ENCODE results near the gene GADD45GIP1.
"Not testable (repeated sequence)": the region's sequence is repeated elsewhere in the genome, so short reads cannot be mapped to it uniquely, and the experiment has no call there.

Gene GADD45GIP1

DNA sequence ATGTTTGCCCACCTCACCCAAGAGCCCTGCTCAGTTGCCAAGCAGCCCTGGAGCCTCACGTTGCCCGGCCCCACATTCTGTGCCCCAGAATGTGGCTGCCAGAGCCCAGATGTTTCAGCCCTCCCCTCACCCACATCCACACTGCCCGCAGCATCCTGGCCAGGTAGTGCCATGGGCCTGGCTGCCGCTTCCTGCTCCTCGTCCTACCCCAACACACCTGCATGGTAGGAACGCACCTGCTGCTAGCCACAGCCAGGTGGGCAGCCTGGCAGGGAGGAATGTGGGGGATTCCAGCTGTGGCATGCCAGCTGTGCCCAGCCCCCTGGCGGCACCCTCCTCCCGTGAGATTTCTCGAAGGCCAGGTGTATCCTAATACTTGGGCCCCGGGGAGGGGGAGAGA lies 30.8 kb upstream of the GADD45GIP1 start:
- no peak for DNase-seq (ENCODE audit: low read depth)

- DNase-seq (ENCODE audit: low read depth) = no peak
These were observed 30.2 kb upstream of the GADD45GIP1 start for GRCh38 chr19:12987190-12987589.

DNA sequence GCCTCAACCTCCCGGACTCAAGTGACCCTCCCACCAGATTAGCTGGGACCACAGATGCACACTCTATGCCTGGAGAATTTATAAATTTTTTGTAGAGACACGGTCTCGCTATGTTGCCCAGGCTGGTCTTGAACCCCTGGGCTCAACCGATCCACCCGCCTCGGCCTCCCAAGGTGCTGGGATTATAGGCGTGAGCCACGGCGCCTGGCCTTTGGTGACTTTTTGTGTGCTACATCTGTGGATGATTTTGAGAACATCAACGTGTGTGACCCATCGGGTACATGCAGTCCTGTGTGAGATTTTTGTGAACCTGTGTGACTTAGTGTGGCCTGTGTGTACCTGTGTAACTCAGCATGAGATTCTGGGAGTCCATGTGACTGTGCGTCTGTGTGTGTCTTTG lies 29.7 kb upstream of the GADD45GIP1 start:
- DNase-seq (ENCODE audit: low read depth) = no peak

GRCh38 chr19:12985049-12985776 lies 28.2 kb upstream of the GADD45GIP1 start:
- no peak for DNase-seq (ENCODE audit: low read depth)

DNA sequence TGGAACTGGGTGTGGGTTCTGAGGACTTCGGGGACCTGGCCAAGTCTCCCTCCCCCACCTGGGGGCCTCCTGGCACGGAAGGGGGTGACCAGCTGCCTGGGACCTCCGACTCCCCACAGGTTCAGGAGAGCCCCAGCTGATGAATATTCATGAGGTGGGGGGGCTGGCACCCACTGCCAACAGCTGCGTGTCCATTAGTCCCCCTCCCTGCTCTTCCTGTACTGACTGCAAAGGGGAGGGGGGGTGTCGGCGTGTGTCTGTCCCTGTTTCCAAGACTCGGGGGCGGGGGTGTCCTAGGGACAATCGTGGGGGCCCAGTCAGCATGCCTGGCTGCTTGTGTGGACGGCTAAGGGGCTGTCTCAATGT lies 27.6 kb upstream of the GADD45GIP1 start:
- DNase-seq (ENCODE audit: low read depth) = no peak

DNA sequence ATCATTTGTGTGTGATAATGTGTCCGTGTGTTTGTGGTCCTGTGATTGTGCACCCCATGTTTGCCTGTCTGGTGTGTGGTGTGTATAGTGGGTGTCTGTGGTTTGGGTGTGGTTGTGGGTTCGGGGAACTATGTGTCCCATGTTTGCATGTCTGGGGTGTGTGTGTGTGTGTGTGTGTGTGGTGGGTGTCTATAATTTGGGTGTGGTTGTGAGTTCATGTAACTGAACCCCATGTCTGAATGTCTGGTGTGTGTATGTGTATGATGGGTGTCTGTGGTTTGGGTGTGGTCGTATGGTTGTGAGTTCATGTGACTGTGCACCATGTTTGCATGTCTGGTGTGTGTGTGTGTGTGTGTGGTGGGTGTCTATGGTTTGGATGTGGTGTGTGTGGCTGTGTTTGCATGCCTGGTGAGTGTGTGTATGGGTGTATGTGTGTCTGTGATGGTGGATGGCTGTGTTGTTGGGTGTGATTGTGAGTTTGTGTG lies 27.2 kb upstream of the GADD45GIP1 start:
- no peak for DNase-seq (ENCODE audit: low read depth)

GRCh38 chr19:12983542-12984142 lies 26.6 kb upstream of the GADD45GIP1 start:
- no peak for DNase-seq (ENCODE audit: low read depth)

GRCh38 chr19:12983091-12983490 lies 26.1 kb upstream of the GADD45GIP1 start:
- DNase-seq (ENCODE audit: low read depth) = no peak

DNA sequence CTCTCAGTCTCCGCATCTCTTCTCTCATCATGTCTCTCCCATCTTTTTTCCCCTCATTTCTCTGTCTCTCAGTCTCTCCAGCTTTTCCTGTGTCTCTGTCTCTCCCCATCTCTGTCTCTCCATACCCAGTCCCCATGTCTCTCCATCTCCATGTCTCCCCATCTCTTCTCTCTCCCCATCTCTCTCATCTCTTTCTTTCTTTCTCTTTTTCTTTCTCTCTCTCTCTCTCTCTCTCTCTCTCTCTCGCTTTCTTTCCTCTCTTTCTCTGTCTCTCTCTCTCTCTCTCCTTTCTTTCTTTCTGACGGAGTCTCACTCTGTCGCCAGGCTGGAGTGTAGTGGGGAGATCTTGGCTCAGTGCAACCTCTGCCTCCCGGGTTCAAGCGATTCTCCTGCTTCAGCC lies 25.6 kb upstream of the GADD45GIP1 start:
- no peak for DNase-seq (ENCODE audit: low read depth)

- DNase-seq (ENCODE audit: low read depth) = no peak
These were observed 23.0 kb upstream of the GADD45GIP1 start for GRCh38 chr19:12979974-12980373.

DNA sequence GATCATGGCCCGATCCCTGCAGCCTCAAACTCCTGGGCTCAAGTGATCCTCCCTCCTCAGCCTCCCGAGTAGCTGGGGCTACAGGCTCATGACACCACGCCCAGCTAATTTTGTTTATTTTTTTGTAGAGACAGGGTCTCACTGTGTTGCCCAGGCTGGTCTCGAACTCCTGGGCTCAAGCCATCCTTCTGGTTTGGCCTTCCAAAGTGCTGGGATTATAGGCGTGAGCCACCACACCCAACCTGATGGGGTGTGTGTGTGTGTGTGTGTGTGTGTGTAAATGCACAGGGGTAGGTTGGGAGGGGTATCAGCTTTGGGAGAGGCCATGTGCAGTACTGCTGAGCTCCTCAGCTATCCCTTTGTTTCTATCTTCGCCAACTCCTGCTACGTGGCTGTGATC lies 19.1 kb upstream of the GADD45GIP1 start:
- DNase-seq (ENCODE audit: low read depth) = not testable (repeated sequence)

GRCh38 chr19:12975221-12975741 lies 18.3 kb upstream of the GADD45GIP1 start:
- DNase-seq (ENCODE audit: low read depth) = no peak

GRCh38 chr19:12974301-12975220 lies 17.5 kb upstream of the GADD45GIP1 start:
- DNase-seq (ENCODE audit: low read depth) = no peak

- no peak for DNase-seq (ENCODE audit: low read depth)
These were observed 16.2 kb upstream of the GADD45GIP1 start for GRCh38 chr19:12973236-12973635.

DNA sequence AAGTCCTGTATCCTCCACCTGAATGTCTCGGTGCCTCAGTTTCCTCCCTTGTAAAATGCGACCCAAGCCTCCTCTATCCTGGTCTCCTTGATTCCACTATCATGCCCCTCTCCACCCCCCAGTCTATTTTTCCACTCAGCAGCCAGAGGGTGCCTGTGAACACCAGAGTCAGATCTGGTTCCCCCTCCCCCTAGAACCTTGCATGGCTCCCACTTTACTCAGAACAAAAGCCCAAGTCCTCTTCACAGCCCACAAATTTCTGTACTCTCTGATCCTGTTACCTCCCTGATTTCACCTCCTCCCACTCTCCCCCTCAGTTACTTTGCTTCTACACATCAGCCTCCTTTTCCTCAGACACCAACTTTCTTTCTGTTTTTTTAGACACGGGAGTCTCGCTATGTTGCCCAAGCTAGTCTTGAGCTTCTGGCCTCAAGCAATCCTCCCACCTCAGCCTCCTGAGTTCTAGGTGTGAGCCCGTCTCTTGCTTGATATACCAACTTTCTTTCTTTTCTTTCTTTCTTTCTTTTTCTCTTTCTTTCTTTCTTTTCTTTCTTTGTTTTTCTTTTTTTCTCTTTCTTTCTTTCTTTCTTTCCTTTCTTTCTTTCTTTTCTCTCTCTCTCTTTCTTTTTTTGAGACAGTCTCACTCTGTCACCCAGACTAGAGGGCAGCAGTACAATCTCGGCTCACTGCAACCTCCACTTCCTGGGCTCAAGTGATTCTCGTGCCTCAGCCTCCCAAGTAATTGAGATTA lies 13.2 kb upstream of the GADD45GIP1 start:
- no peak for DNase-seq (ENCODE audit: low read depth)

GRCh38 chr19:12969292-12969988 lies 12.4 kb upstream of the GADD45GIP1 start, which contains the start of gene DAND5:
DAND5 (plus strand) TSS chr19:12969576; CDS start chr19:12969661, 85 bp downstream.
- DNase-seq (ENCODE audit: low read depth) = no peak

DNA sequence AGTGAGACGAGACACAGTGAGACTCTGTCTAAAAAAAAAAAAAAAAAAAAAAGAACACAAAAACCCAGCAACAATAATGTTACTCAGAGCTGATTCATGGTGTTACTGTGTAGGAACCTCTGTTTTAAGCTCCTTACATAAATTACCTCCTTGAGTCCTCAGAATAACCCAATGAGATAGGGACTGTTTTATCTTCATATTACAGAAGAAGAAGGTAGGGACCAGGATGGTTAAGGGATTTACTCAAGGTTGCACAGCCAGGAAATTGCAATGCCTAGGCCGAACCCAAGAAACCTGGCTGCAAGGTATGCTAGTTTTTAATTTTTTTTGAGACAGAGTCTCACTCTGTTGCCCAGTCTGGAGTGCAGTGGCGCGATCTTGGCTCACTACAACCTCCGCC lies 10.9 kb upstream of the GADD45GIP1 start:
- DNase-seq (ENCODE audit: low read depth) = no peak

DNA sequence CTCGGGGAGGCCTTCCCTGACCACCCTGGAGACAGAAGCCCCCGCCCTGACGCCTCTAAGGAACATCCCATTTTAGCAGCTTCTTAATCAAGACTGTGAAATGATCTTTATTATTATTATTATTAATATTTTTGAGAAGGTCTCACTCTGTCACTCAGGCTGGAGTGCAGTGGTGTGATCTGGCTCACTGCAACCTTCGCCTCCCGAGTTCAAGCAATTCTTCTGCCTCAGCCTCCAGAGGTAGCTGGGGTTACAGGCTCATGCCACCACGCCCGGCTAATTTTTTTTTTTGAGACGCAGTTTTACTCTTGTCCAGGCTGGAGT lies 8.8 kb upstream of the GADD45GIP1 start:
- no peak for DNase-seq (ENCODE audit: low read depth)

GRCh38 chr19:12965017-12965811 lies 8.2 kb upstream of the GADD45GIP1 start:
- no peak for DNase-seq (ENCODE audit: low read depth)

DNA sequence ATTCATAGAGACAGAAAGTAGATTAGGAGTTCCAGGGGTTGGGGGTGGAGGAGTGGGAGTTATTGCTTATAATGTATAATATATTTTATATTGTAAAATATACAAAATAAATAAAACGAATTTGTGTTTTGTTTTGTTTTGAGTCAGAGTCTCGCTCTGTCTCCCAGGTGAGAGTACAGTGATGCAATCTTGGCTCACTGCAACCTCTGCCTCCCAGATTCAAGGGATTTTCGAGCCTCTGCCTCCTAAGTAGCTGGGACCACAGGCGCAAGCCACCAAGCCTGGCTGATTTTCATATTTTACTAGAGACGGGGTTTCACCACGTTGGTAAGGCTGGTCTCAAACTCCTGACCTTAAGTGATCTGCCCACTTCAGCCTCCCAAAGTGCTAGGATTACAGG lies 2.5 kb upstream of the GADD45GIP1 start:
- no peak for DNase-seq (ENCODE audit: low read depth)

Measured in non-pigmented ciliary epithelial cell (primary cell).